Ureter (tissue), 1 donor: ENCODE data around the gene HADH. TPM values are rescaled to one million over a fixed set of nuclear protein-coding genes. Genes with fewer than 3 reads are reported as not detected.
"Not testable (repeated sequence)": the region's sequence is repeated elsewhere in the genome, so short reads cannot be mapped to it uniquely, and the experiment has no call there.

Experiments
- DNase-seq: peaks from one replicate; pipeline ENCODE4 v3.0.0-alpha.2; 2020; ENCODE audit warnings: low spot score
- total RNA-seq: library from RNA; stranded (reverse); gene quantifications from one replicate; pipeline ENCODE4 v1.2.4, GENCODE V29; 2023
- donor health status: DM: yes; HTN: yes; CAD: no.

Gene HADH
- total RNA-seq, 1 donor from 2014 or later = 62.7 TPM

- peak; percentile 45 for DNase-seq
Measured at GRCh38 chr4:107996949-107997788, 7.5 kb downstream of the HADH start.

- DNase-seq = no peak
Measured at GRCh38 chr4:107997794-107998193, 8.1 kb downstream of the HADH start.

GRCh38 chr4:107999932-108000539 is 10.3 kb downstream of the HADH start:
- no peak for DNase-seq

GRCh38 chr4:108001540-108002135 is 11.9 kb downstream of the HADH start:
- DNase-seq = no peak

GRCh38 chr4:108003982-108004515 is 14.4 kb downstream of the HADH start:
- no peak for DNase-seq

GRCh38 chr4:108004646-108005045 is 15.0 kb downstream of the HADH start:
- no peak for DNase-seq

- DNase-seq = no peak
Measured at GRCh38 chr4:108005807-108006206, 16.1 kb downstream of the HADH start.

GRCh38 chr4:108006361-108006760 is 16.7 kb downstream of the HADH start:
- no peak for DNase-seq

- no peak for DNase-seq
Measured at GRCh38 chr4:108007984-108008383, 18.3 kb downstream of the HADH start.

GRCh38 chr4:108008721-108009120 is 19.0 kb downstream of the HADH start:
- no peak for DNase-seq

- no peak for DNase-seq
Measured at GRCh38 chr4:108010167-108010566, 20.5 kb downstream of the HADH start.

- not testable (repeated sequence) for DNase-seq
Measured at GRCh38 chr4:108012382-108012781, 22.7 kb downstream of the HADH start.

- no peak for DNase-seq
Measured at GRCh38 chr4:108013327-108013726, 23.6 kb downstream of the HADH start.

- DNase-seq = no peak
Measured at GRCh38 chr4:108013955-108014354, 24.3 kb downstream of the HADH start.

GRCh38 chr4:108018040-108018883 is 28.6 kb downstream of the HADH start:
- peak; percentile 88 for DNase-seq

- no peak for DNase-seq
Measured at GRCh38 chr4:108018884-108019187, 29.1 kb downstream of the HADH start.

GRCh38 chr4:108024085-108024877 is 34.6 kb downstream of the HADH start:
- no peak for DNase-seq

- DNase-seq = no peak
Measured at GRCh38 chr4:108024878-108025165, 35.1 kb downstream of the HADH start.

- no peak for DNase-seq
Measured at GRCh38 chr4:108029016-108029720, 39.5 kb downstream of the HADH start.

- no peak for DNase-seq
Measured at GRCh38 chr4:108029731-108030130, 40.0 kb downstream of the HADH start.

- DNase-seq = no peak
Measured at GRCh38 chr4:108030332-108030731, 40.6 kb downstream of the HADH start.
